ENCODE data around the gene HEXA. TPM values are rescaled to one million over a fixed set of nuclear protein-coding genes. Genes with fewer than 3 reads are reported as not detected.

HEXA gene
- total and polyA plus RNA-seq, 2 donors (not counting 1 experiment from before 2014, with no cell fraction given), result 80.3 to 183 TPM

GRCh38 chr15:72358121-72358520 lies 17.7 kb downstream of the HEXA start:
- Histone ChIP-seq H3K9me3 (ENCODE audit: control insufficient read depth, insufficient read depth, low read depth, low read length) (no peaks in the 10 kb centered on the region), H3K36me3 (ENCODE audit: control insufficient read depth, insufficient read depth, low read length) (no peaks in the 10 kb centered on the region), H3K27ac (ENCODE audit: insufficient read depth, low read length) (no peak overlapping the region), H3K27me3 (ENCODE audit: control insufficient read depth, insufficient read depth, low read length) (no peaks in the 10 kb centered on the region), H2AFZ (ENCODE audit: low read length) (no peak overlapping the region), H4K20me1 (ENCODE audit: control insufficient read depth, extremely low read depth, insufficient read depth, low read length) (no peaks in the 10 kb centered on the region), H3K4me2 (ENCODE audit: extremely low read depth, insufficient read depth, low read length) (no peak overlapping the region), H3K4me1 (ENCODE audit: control insufficient read depth, extremely low read depth, insufficient read depth, low read length) (peaks cover 4% of the 10 kb centered on the region), H3K9ac (ENCODE audit: insufficient read depth, low read length) (no peak overlapping the region), H3K4me3 (replicated peaks in 1 of 4; ENCODE audit: control extremely low read depth in 1 of 4, insufficient read depth in 1 of 4, low read depth in 3 of 4, low read length in 4 of 4) (no peak overlapping the region), H3K79me2 (ENCODE audit: control insufficient read depth, insufficient read depth, low read length) (no peaks in the 10 kb centered on the region)
- TF ChIP-seq EZH2 (IDR thresholded peaks at IDR 0.05; ENCODE audit: low read length, missing control alignments), result no peak
- TF ChIP-seq, protein P1, sequence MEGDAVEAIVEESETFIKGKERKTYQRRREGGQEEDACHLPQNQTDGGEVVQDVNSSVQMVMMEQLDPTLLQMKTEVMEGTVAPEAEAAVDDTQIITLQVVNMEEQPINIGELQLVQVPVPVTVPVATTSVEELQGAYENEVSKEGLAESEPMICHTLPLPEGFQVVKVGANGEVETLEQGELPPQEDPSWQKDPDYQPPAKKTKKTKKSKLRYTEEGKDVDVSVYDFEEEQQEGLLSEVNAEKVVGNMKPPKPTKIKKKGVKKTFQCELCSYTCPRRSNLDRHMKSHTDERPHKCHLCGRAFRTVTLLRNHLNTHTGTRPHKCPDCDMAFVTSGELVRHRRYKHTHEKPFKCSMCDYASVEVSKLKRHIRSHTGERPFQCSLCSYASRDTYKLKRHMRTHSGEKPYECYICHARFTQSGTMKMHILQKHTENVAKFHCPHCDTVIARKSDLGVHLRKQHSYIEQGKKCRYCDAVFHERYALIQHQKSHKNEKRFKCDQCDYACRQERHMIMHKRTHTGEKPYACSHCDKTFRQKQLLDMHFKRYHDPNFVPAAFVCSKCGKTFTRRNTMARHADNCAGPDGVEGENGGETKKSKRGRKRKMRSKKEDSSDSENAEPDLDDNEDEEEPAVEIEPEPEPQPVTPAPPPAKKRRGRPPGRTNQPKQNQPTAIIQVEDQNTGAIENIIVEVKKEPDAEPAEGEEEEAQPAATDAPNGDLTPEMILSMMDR (conservative IDR thresholded peaks at IDR 0.05 in 1 of 2, IDR thresholded peaks at IDR 0.05 in 1 of 2; ENCODE audit: low read depth in 1 of 2, low read length in 2 of 2), result no peak
- no peak for DNase-seq (ENCODE audit: low read depth in 2 of 2)

- no peak for DNase-seq (ENCODE audit: low read depth in 2 of 2)
- no peak overlapping the region for H3K4me2 ChIP-seq (ENCODE audit: extremely low read depth, insufficient read depth, low read length)
- peaks cover 5% of the 10 kb centered on the region for H3K36me3 ChIP-seq (ENCODE audit: control insufficient read depth, insufficient read depth, low read length)
- no peak overlapping the region for H3K27ac ChIP-seq (ENCODE audit: insufficient read depth, low read length)
- TF ChIP-seq EZH2 (IDR thresholded peaks at IDR 0.05; ENCODE audit: low read length, missing control alignments), result no peak
- TF ChIP-seq, protein P1 (conservative IDR thresholded peaks at IDR 0.05 in 1 of 2, IDR thresholded peaks at IDR 0.05 in 1 of 2; ENCODE audit: low read depth in 1 of 2, low read length in 2 of 2), result no peak
- no peaks in the 10 kb centered on the region for H3K9me3 ChIP-seq (ENCODE audit: control insufficient read depth, insufficient read depth, low read depth, low read length)
- no peak overlapping the region for H2AFZ ChIP-seq (ENCODE audit: low read length)
- no peak overlapping the region for H3K9ac ChIP-seq (ENCODE audit: insufficient read depth, low read length)
- no peaks in the 10 kb centered on the region for H3K27me3 ChIP-seq (ENCODE audit: control insufficient read depth, insufficient read depth, low read length)
- no peak overlapping the region for H3K4me3 ChIP-seq (replicated peaks in 1 of 4; ENCODE audit: control extremely low read depth in 1 of 4, insufficient read depth in 1 of 4, low read depth in 3 of 4, low read length in 4 of 4)
- H3K79me2 ChIP-seq (ENCODE audit: control insufficient read depth, insufficient read depth, low read length), result no peaks in the 10 kb centered on the region
- H4K20me1 ChIP-seq (ENCODE audit: control insufficient read depth, extremely low read depth, insufficient read depth, low read length), result no peaks in the 10 kb centered on the region
- peaks cover 7% of the 10 kb centered on the region for H3K4me1 ChIP-seq (ENCODE audit: control insufficient read depth, extremely low read depth, insufficient read depth, low read length)
Measured at GRCh38 chr15:72354496-72354895, 21.3 kb downstream of the HEXA start.

GRCh38 chr15:72353266-72353665 lies 22.5 kb downstream of the HEXA start:
- H3K4me3 ChIP-seq (replicated peaks in 1 of 4; ENCODE audit: control extremely low read depth in 1 of 4, insufficient read depth in 1 of 4, low read depth in 3 of 4, low read length in 4 of 4), result no peak overlapping the region
- H3K9ac ChIP-seq (ENCODE audit: insufficient read depth, low read length), result no peak overlapping the region
- no peaks in the 10 kb centered on the region for H3K27me3 ChIP-seq (ENCODE audit: control insufficient read depth, insufficient read depth, low read length)
- H3K27ac ChIP-seq (ENCODE audit: insufficient read depth, low read length), result no peak overlapping the region
- no peaks in the 10 kb centered on the region for H3K79me2 ChIP-seq (ENCODE audit: control insufficient read depth, insufficient read depth, low read length)
- peaks cover 3% of the 10 kb centered on the region for H3K4me1 ChIP-seq (ENCODE audit: control insufficient read depth, extremely low read depth, insufficient read depth, low read length)
- peaks cover 5% of the 10 kb centered on the region for H3K36me3 ChIP-seq (ENCODE audit: control insufficient read depth, insufficient read depth, low read length)
- no peaks in the 10 kb centered on the region for H4K20me1 ChIP-seq (ENCODE audit: control insufficient read depth, extremely low read depth, insufficient read depth, low read length)
- TF ChIP-seq, protein P1 (conservative IDR thresholded peaks at IDR 0.05 in 1 of 2, IDR thresholded peaks at IDR 0.05 in 1 of 2; ENCODE audit: low read depth in 1 of 2, low read length in 2 of 2), result no peak
- no peak for TF ChIP-seq EZH2 (IDR thresholded peaks at IDR 0.05; ENCODE audit: low read length, missing control alignments)
- H2AFZ ChIP-seq (ENCODE audit: low read length), result no peak overlapping the region
- H3K4me2 ChIP-seq (ENCODE audit: extremely low read depth, insufficient read depth, low read length), result no peak overlapping the region
- H3K9me3 ChIP-seq (ENCODE audit: control insufficient read depth, insufficient read depth, low read depth, low read length), result no peaks in the 10 kb centered on the region
- DNase-seq (ENCODE audit: low read depth in 2 of 2), result peak; percentile 7 to 20
